Measurements from ENCODE around the gene STRN.
"Not testable (repeated sequence)": the region's sequence is repeated elsewhere in the genome, so short reads cannot be mapped to it uniquely, and the experiment has no call there.

Gene STRN

GRCh38 chr2:36902385-36903120, 63.8 kb downstream of the STRN start:
- no peak for DNase-seq

DNA sequence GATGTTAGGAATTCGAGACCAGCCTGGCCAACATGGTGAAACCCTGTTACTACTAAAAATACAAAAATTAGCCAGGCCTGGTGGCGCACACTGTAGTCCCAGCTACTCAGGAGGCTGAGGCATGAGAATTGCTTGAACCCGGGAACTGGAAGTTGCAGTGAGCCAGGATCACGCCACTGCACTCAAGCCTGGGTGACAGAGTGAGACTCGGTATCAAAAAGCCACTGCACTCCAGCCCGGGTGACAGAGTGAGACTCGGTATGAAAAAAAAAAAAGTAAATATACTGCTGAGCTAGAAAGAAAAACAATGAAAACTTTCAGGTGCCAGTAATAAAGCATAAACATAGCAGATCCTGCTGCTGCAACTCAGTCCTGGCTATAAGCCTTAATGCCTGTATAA, 73.5 kb downstream of the STRN start:
- DNase-seq = no peak

- no peak for DNase-seq
These were observed 76.5 kb downstream of the STRN start for GRCh38 chr2:36889795-36890194.

- DNase-seq = not testable (repeated sequence)
These were observed 79.2 kb downstream of the STRN start for GRCh38 chr2:36887095-36887494.

DNA sequence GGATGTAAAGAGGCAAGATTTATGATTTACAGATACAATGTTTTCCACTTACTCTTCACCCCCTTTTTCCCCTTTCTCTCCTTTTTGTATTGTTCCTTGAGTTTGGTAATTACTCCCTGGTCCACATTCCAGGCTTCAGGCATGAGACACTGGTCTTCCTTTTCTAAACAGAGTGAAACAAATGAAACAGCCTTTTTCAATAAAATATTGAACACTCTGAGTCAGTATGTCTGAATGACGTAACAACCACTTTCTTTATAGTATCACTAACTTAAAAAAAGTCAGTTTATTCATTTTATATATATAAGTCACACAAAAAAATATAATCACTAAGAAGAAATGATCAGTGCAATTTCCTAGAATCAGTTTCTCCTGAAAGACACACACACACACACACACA, 79.7 kb downstream of the STRN start:
- DNase-seq = no peak

- DNase-seq = no peak
These were observed 80.7 kb downstream of the STRN start for GRCh38 chr2:36885605-36886004.

GRCh38 chr2:36882532-36882931, 83.8 kb downstream of the STRN start:
- DNase-seq = no peak

DNA sequence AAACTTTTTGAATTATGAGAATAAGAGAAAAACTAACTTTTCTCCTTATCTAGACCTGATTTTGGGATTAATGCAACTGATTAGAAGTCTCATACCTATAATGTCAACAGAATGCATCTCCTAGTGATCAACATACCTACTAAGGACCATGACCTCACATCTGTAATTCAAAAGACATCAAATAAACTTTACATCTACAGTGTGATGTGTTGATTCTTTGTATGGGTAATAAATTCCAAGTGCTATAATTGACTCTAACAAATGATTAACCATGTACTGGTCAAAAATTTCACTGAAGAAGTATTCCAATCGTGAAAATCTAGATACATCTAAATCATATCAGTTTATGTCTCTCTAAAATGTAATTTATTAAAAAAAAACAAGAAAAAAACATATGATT, 84.5 kb downstream of the STRN start:
- DNase-seq = no peak

DNA sequence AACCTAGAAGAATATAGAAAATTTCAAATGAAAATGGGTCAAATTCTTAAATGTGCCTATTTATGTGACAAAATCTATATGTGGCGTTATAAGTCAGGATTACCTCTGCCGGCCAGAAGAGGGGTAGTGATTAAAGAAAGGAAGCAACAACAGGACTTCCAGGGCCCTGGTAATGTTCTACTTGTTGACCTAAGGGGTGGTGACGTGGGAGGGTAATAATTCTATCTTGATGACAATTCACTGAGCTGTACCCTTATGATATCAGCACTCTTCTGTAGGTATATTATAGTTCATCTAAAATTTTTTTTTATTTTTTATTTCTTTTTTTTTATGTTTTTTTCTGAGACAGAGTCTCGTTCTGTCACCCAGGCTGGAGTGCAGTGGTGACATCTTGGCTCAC, 87.9 kb downstream of the STRN start:
- DNase-seq = no peak

DNA sequence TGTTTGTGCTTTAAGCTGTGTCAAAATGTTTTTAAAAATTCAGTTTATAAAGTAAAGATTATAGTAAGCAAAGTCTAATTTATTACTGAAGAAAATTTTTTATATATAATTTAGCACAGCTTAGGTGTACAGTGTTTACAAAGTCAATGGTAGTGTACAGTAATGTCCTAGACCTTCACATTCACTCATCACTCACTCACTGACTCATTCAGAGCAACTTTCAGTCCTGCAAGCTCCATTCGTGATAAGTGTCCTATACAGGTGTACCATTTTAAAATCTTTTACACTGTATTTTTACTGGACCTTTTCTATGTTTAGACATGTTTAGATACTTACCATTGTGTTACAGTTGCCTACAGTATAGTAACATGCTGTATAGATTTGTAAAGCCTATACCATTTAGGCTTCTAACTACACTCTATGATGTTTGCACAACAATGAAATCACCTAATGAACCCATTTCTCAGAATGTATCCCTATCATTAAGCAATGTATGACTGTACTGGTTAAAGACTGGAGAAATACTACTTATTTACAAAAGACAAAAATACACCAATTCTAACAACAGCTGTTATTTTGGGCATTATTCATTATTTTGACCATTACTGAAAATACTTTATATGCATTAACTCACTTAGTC, 95.1 kb downstream of the STRN start:
- no peak for DNase-seq

DNA sequence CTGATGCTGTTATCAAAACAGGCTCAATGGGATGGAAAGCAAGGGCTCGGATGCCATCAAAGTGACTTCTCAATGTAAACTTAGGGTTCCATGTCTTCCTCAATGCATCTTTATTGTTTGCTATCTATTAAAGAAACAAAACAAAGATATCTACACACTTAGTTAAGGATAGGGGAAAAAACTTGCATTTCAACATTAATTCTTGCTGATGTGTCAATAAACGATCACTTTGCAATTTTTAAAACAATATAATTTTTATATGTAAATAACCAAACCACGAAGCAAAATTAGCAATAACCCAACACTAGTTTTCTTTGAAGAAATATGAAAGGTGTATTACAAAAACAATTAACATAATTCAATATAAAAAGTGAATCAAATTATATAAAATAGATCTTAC, 96.7 kb downstream of the STRN start:
- no peak for DNase-seq

DNA sequence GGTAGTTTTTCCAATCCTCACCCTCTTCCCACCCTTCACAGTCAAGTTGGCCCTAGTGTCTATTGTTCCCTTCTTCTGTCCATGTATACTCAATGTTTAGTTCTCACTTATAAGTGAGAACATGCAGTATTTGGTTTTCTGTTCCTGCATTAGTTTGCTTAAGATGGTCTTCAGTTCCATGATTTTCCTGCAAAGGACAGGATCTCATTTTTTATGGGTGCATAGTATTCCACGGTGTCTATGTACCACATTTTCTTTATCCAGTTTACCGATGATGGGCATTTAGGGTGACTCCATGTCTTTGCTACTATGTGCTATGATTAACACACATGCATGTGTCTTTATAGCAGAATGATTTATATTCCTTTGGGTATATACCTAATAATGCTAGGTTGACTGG, 104.4 kb downstream of the STRN start:
- no peak for DNase-seq

- no peak for DNase-seq
These were observed 107.0 kb downstream of the STRN start for GRCh38 chr2:36859366-36859792.

DNA sequence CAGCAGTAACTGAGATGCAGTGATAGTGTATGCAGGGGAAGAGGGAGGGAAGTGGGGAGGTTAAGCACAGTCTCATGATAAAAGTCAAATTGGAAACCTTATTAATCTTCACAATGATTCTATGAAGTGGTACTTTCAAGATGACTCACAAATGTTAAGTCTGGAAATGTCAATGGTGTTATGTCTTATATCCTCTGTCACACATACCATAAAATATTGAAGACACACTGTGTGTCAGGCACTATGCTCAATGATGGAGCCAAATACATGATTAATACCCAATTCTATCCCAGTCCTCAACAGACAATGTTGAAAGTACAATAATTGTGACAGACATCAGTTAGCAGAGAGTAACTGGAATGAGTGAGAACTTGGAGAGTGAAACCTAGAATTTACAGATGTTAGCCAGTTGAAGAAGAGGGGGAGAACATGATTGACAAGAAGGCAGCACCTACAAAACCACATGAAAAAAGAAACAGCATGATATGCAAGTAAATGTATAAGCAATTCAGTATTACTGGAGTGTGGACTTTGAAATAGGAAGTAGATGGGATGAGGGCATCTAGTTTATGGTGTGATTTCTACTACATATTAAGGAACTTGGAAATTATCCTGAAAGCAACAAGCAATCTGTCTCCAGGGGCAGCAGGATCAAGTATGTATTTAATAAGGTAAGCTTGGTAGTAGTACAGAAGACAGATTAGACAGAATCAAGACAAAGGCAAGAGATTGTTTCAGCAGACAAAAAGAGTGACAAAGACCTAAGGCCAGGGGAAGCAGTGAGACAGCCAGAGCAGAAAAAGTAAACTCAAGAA, 107.6 kb downstream of the STRN start:
- DNase-seq = no peak

GRCh38 chr2:36857713-36858112, 108.6 kb downstream of the STRN start:
- no peak for DNase-seq

GRCh38 chr2:36855429-36855828, 110.9 kb downstream of the STRN start:
- DNase-seq = no peak

DNA sequence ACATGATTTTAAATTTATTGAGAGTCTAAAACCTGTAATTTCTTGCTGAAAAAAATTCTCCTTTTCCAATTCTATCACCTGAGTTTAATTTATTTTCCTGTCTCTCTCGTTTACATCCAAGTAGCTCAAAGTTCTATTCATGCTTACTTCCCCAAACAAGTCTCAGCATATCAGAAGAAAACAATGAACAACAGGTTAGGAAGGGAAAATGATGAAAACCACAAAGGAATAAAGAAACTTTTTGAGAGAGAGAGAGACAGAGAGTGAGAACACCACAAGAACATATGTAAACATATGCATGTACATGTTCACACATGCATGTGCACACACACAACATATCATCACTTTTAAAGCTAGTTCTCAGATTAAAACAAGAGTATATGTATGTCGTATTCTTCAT, 112.1 kb downstream of the STRN start:
- DNase-seq = no peak

GRCh38 chr2:36849265-36849664, 117.1 kb downstream of the STRN start:
- DNase-seq = no peak

GRCh38 chr2:36843838-36844237, 122.5 kb downstream of the STRN start:
- DNase-seq = no peak

DNA sequence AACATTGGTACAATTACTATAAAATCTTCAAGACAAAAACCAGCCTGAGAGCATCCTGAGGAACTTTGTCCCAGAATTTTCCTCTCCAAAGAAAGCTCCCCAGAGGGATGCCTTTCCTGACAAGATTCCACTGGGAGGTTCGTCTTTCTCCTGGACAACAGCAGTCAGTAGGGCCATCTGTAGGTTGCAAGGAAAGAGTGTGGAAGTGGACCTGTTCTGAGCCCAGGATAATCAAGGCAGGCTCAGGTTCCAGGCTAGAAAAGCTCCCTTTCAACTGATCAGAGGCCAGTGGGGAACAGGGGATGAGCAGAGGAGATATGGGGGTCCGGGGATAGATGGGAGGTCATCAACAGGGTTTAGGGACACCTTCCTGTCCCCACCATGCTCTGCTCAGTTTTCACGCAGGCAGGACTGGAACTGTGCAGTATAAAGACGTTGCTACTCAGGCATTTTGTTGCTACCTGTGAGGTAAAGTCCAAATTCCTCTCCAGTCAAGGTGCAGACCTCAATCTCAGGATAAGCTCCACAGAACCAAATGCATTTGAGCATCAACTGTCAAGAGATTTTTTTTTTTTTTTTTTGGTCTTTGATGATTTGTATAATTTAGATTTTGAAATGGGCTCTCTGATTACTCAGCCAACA, 126.2 kb downstream of the STRN start:
- DNase-seq = no peak

- no peak for DNase-seq
These were observed 131.4 kb downstream of the STRN start for GRCh38 chr2:36834731-36835524.

GRCh38 chr2:36834203-36834602, 132.1 kb downstream of the STRN start:
- DNase-seq = no peak

- no peak for DNase-seq
These were observed 135.2 kb downstream of the STRN start for GRCh38 chr2:36831185-36831584.

All from NCI-H2171 treated with DMSO at 0.1 percent for 48 hours (cell line).